Left ventricle myocardium inferior (tissue), 1 donor: ENCODE data around the gene PDE1C. TPM values are rescaled to one million over a fixed set of nuclear protein-coding genes. Genes with fewer than 3 reads are reported as not detected.
A peak's percentile ranks its signal among the peaks of the same experiment; 100 is the strongest.

ENCODE experiments used
- DNase-seq: peaks from one replicate; pipeline ENCODE4 v3.0.0-alpha.2; 2020
- H3K27ac ChIP-seq: fragments of 200-600 bp; replicated peaks from 2 replicates; pipeline ENCODE4 v1.8.0; 2021
- H3K27me3 ChIP-seq: fragments of 200-600 bp; 2 replicates; pipeline ENCODE4 v1.8.0; 2021; ENCODE audit warnings: low read depth
- H3K36me3 ChIP-seq: fragments of 200-600 bp; 2 replicates; pipeline ENCODE4 v1.8.0; 2021
- H3K4me1 ChIP-seq: fragments of 200-600 bp; 2 replicates; pipeline ENCODE4 v1.8.0; 2021
- H3K4me3 ChIP-seq: fragments of 200-600 bp; 2 replicates; pipeline ENCODE4 v1.8.0; 2021; ENCODE audit warnings: mild to moderate bottlenecking, moderate library complexity
- H3K9me3 ChIP-seq: fragments of 200-600 bp; replicated peaks from 2 replicates; pipeline ENCODE4 v1.8.0; 2021
- intact Hi-C: fragments of 100-400 bp; cut with micrococcal nuclease; formaldehyde crosslinking; loops from one replicate; pipeline ENCODE4 v1.11.0; 2022
- total RNA-seq: library from RNA; stranded (reverse); fragmentation: NEBNext Ultra II Directional; extraction: Animal tissue kit (Norgen Biotek cat#: 25700); gene quantifications from one replicate; pipeline ENCODE4 v1.2.1, GENCODE V29; 2021
- TF ChIP-seq, protein P1 (sequence below): fragments of 200-600 bp; IDR thresholded peaks from 2 replicates; pipeline ENCODE4 v1.8.0; 2021; ENCODE audit warnings: antibody characterized with exemption, mild to moderate bottlenecking, borderline replicate concordance
- donor health status: DM: no; HTN: yes; CAD: no; lungs with severe emphysema.

The PDE1C gene
- total RNA-seq, 1 donor from 2014 or later = 207 TPM

DNA sequence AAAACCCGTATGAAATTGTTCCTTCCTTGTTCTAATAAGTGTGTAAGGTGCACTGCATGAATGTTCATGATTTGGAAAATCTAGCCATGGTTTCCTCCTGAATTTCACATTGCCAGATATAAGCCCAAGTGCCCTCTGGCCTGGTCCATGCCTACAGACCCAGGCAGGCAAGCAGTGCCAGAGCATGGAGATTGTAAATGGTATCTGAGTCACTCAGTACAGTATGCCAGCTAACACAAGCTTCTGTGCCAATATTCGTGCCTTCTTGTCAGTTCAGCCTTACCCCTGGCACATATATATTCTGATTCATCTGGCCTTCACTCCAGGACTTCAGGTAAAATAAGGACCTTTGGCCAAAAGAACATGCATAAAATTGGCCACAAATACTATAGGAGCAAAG lies 38.4 kb upstream of the PDE1C start:
- Histone ChIP-seq H3K9me3 (peaks cover 47% of the 10 kb centered on the region), H3K36me3 (peaks cover 4% of the 10 kb centered on the region), H3K4me1 (peaks cover 26% of the 10 kb centered on the region), H3K27me3 (no peaks in the 10 kb centered on the region), H3K4me3 (no peak overlapping the region), H3K27ac (peak overlapping the region; percentile 72)
- no peak for DNase-seq
- TF ChIP-seq, protein P1, sequence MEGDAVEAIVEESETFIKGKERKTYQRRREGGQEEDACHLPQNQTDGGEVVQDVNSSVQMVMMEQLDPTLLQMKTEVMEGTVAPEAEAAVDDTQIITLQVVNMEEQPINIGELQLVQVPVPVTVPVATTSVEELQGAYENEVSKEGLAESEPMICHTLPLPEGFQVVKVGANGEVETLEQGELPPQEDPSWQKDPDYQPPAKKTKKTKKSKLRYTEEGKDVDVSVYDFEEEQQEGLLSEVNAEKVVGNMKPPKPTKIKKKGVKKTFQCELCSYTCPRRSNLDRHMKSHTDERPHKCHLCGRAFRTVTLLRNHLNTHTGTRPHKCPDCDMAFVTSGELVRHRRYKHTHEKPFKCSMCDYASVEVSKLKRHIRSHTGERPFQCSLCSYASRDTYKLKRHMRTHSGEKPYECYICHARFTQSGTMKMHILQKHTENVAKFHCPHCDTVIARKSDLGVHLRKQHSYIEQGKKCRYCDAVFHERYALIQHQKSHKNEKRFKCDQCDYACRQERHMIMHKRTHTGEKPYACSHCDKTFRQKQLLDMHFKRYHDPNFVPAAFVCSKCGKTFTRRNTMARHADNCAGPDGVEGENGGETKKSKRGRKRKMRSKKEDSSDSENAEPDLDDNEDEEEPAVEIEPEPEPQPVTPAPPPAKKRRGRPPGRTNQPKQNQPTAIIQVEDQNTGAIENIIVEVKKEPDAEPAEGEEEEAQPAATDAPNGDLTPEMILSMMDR = no peak
- intact Hi-C loops = no loop called here

DNA sequence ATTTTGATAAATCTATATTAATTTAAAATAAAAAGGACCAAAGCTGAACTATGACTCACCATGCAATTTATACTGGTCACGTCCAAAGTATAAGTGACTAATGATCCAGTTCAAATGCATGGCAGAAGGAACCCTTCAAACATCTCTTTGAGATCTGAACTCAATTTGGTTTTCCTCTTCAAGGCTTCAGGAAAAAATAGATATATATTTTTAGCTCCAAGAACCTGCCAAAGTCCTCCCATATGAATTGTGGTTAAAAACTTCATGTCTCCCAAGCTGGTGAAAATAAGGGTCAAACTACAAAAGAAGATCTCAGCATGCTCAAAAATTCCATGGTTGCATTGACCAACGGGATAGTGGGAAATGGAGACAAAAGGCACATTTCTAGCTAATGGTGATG lies 34.6 kb upstream of the PDE1C start:
- Histone ChIP-seq H3K9me3 (peaks cover 18% of the 10 kb centered on the region), H3K36me3 (no peaks in the 10 kb centered on the region), H3K27ac (no peak overlapping the region), H3K27me3 (no peaks in the 10 kb centered on the region), H3K4me1 (peaks cover 50% of the 10 kb centered on the region), H3K4me3 (no peak overlapping the region)
- DNase-seq = no peak
- TF ChIP-seq, protein P1 = no peak
- intact Hi-C loops = no loop called here

DNA sequence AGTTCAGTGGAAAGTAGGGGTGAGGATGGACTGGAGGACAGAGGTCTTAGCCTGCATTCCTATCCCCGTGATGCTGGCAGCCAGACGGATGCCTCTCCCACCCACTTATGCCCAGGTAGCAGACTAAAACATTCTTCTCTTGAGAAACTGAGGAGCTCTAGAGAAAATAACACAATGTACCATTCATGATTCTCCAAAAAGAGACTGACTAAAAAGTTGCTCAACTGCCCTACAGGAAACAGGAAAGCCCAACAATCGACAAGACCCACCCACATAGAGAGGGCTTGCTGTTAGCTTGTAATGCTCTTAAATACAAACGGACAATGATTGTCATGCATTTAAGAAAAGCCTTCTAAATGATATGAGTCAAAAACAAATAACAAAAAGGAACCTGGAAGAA lies 33.2 kb upstream of the PDE1C start:
- Histone ChIP-seq H3K36me3 (no peaks in the 10 kb centered on the region), H3K9me3 (peaks cover 18% of the 10 kb centered on the region), H3K27ac (peak overlapping the region; percentile 79), H3K4me3 (no peak overlapping the region), H3K4me1 (peaks cover 38% of the 10 kb centered on the region), H3K27me3 (no peaks in the 10 kb centered on the region)
- no peak for DNase-seq
- TF ChIP-seq, protein P1 = no peak
- intact Hi-C loops = no loop called here

DNA sequence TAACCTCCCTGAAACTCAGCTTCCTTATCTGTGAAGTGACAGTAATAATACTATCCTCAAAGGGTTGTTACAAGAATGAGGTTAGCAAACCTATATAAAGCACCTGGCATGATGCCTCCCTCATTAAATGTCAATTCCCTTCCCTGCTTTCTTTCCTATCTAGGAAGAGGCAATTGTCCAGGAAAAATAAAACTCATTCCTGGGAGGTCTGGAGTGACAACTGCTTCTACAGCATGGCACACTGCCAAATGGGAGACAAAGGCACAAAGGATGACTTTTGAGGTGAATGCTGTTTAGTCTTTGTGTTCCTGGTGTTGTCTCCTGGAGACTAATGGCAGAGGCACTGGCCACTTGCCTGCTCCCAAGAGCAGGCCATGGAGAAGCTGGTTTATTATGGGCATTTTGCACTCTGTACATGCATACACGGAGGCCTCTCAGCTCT lies 32.2 kb upstream of the PDE1C start:
- H3K4me3 ChIP-seq = no peak overlapping the region
- H3K9me3 ChIP-seq = peaks cover 11% of the 10 kb centered on the region
- H3K27ac ChIP-seq = peak overlapping the region; percentile 79
- intact Hi-C loops = no loop called here
- H3K4me1 ChIP-seq = peaks cover 34% of the 10 kb centered on the region
- TF ChIP-seq, protein P1 = no peak
- H3K27me3 ChIP-seq = no peaks in the 10 kb centered on the region
- H3K36me3 ChIP-seq = no peaks in the 10 kb centered on the region
- peak; percentile 36 for DNase-seq

DNA sequence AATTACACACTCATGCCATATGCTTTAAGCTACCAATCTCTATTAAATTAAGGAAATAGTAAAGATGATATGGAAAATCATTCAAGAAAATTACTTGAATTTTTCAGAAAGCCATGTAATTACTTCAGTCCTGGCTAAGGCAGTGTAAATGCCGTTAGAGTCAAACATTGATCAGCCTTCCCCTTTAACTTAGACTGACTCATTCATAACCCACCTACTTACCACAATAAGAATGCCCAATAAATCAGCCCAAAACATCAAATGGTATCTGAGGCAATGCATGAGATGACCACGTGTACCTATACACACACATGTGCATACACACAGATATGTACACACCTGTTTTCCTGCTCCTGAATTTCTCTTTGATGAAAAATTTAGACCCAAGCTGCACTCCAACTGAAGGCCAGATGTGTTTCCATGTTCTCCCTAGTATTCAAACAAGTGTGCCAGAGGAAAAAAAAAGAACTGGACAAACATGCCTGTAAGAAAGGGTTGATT lies 30.2 kb upstream of the PDE1C start:
- Histone ChIP-seq H3K9me3 (no peaks in the 10 kb centered on the region), H3K36me3 (no peaks in the 10 kb centered on the region), H3K4me1 (peaks cover 41% of the 10 kb centered on the region), H3K4me3 (no peak overlapping the region), H3K27ac (no peak overlapping the region), H3K27me3 (no peaks in the 10 kb centered on the region)
- TF ChIP-seq, protein P1 = no peak
- intact Hi-C loops = no loop called here
- no peak for DNase-seq
